Gastroesophageal sphincter (tissue), 4 donors: ENCODE measurements around the gene DAPK2. TPM values are rescaled to one million over a fixed set of nuclear protein-coding genes. Genes with fewer than 3 reads are reported as not detected.
A peak's percentile ranks its signal among the peaks of the same experiment; 100 is the strongest.

Experiments used
- ATAC-seq: fragments of 150-250 bp; one replicate; pipeline ENCODE4 v1.9.1; 2016; ENCODE audit warnings: mild to moderate bottlenecking, moderate library complexity
- H3K27ac ChIP-seq, 4 donors: fragments of 200-600 bp; sonication (generic) in 3 of 4; 1 replicate in 3 of 4; 2 replicates in 1 of 4; pipeline ENCODE4 v1.5.1; 2016 to 2019
- H3K27me3 ChIP-seq: fragments of 200-600 bp; sonication (generic); one replicate; pipeline ENCODE4 v1.5.1; 2019
- H3K36me3 ChIP-seq, 2 donors: fragments of 200-600 bp; sonication (generic); one replicate each; pipeline ENCODE4 v1.5.1; 2019; ENCODE audit warnings: control low read depth in 1 of 2
- H3K4me1 ChIP-seq, 3 donors: fragments of 200-600 bp; sonication (generic); 1 replicate in 2 of 3; 2 replicates in 1 of 3; pipeline ENCODE4 v1.5.1; 2016 to 2019; ENCODE audit warnings: control low read depth in 2 of 3
- H3K4me3 ChIP-seq, 2 donors: fragments of 200-600 bp; sonication (generic); one replicate each; pipeline ENCODE4 v1.5.1; 2019; ENCODE audit warnings: mild to moderate bottlenecking in 1 of 2, moderate library complexity in 1 of 2
- H3K9me3 ChIP-seq, 3 donors: fragments of 200-600 bp; sonication (generic); one replicate each; pipeline ENCODE4 v1.5.1; 2017 to 2019; ENCODE audit warnings: control low read depth in 2 of 3
- POLR2A ChIP-seq, 2 donors: fragments of 450-650 bp; IDR thresholded peaks; one replicate each; pipeline ENCODE4 v1.6.1; 2017; ENCODE audit warnings: antibody characterized with exemption in 2 of 2, mild to moderate bottlenecking in 2 of 2, moderate library complexity in 1 of 2
- WGBS, 2 donors: methylation state at CpG; one replicate each; pipeline ENCODE4 v1.1.5; 2018; ENCODE audit warnings: low coverage in 1 of 2; 5-methylcytosine and 5-hydroxymethylcytosine counted together
- small RNA-seq, 4 donors: library from RNA; depleted of rRNA; stranded (forward); fragments of <200 nt; gene quantifications; one replicate each; pipeline ENCODE3, GENCODE V24; 2016
- total RNA-seq, 4 donors: library from RNA; depleted of rRNA; stranded (reverse); fragments of >200 nt; gene quantifications; one replicate each; pipeline ENCODE4 v1.1.0, GENCODE V29; 2016
- TF ChIP-seq, protein P1 (sequence below), 4 experiments: fragments of 200-600 bp in 2 of 4; fragments of 450-650 bp in 2 of 4; sonication (generic) in 1 of 4; IDR thresholded peaks; one replicate each; pipeline ENCODE4 v1.5.1; 2017 to 2019; ENCODE audit warnings: antibody characterized with exemption in 4 of 4, mild to moderate bottlenecking in 2 of 4, moderate library complexity in 2 of 4

DAPK2 gene
- total RNA-seq, 4 donors from 2014 or later, result 2.0 to 9.5 (median 6.4) TPM

DNA sequence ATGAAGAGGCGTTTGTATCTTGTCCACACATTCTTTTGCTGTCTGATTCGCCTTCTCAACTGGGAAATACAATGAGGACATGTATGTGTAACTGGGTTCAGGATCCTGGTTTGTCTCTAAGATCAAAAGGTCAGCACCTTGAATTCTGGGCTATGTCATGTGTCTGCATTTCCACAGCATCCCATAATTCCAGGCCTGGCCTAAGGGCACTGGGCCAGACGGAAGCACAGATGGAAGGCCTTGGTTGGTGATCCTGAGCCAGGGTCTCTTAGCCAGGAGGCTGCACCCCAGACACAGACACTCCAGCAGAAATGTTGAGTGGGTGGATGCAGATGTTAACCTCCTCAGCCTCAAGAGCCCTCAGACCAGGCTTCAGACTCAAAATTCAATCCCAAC is 188.8 kb downstream of the DAPK2 start:
- Histone ChIP-seq H3K36me3 (no peaks in the 10 kb centered on the region), H3K4me1 (peaks cover 0 to 5% (median 0%) of the 10 kb centered on the region in 3 donors), H3K9me3 (no peaks in the 10 kb centered on the region), H3K27ac (peak overlapping the region in 1 of 4 donors; percentile 8), H3K4me3 (no peak overlapping the region), H3K27me3 (no peaks in the 10 kb centered on the region)
- no peak for ATAC-seq
- WGBS, 2 donors, result 60 to 63% methylated on average over 1 to 2 of the region's 3 CpGs
- no peak for TF ChIP-seq POLR2A (IDR thresholded peaks at IDR 0.05)
- TF ChIP-seq, protein P1, sequence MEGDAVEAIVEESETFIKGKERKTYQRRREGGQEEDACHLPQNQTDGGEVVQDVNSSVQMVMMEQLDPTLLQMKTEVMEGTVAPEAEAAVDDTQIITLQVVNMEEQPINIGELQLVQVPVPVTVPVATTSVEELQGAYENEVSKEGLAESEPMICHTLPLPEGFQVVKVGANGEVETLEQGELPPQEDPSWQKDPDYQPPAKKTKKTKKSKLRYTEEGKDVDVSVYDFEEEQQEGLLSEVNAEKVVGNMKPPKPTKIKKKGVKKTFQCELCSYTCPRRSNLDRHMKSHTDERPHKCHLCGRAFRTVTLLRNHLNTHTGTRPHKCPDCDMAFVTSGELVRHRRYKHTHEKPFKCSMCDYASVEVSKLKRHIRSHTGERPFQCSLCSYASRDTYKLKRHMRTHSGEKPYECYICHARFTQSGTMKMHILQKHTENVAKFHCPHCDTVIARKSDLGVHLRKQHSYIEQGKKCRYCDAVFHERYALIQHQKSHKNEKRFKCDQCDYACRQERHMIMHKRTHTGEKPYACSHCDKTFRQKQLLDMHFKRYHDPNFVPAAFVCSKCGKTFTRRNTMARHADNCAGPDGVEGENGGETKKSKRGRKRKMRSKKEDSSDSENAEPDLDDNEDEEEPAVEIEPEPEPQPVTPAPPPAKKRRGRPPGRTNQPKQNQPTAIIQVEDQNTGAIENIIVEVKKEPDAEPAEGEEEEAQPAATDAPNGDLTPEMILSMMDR (IDR thresholded peaks at IDR 0.05), result no peak

Small RNA genes lying within 50 kb of the gene (small RNA-seq; reads per million reads assigned to genes)
- gene AC015914.2, result 0 reads per million in 4 donors
- gene MIR422A, result 0 reads per million in 4 donors

Other genes starting within 250 kb of the DAPK2 start
- gene HERC1, start 212.5 kb downstream of the DAPK2 start, total RNA-seq, result 100 to 1,000 TPM; 114 to 137 (median 125) TPM
- gene CIAO2A, start 47.4 kb upstream of the DAPK2 start, total RNA-seq, result 10 to 100 TPM; 11.7 to 34.0 (median 27.8) TPM
- gene SNX1, start 49.5 kb upstream of the DAPK2 start, total RNA-seq, result 100 to 1,000 TPM in 1 of 4 donors, 10 to 100 TPM in 3; 67.9 to 103 (median 87.8) TPM
- under 1 TPM in 2 of 4 donors, not detected in 2; 0.13 to 0.19 TPM for gene SNX22, start 105.2 kb upstream of the DAPK2 start, total RNA-seq
- gene PPIB, start 116.5 kb upstream of the DAPK2 start, total RNA-seq, result 100 to 1,000 TPM; 151 to 257 (median 235) TPM